Measurements from ENCODE around the gene GRB7.
"Not testable (repeated sequence)": the region's sequence is repeated elsewhere in the genome, so short reads cannot be mapped to it uniquely, and the experiment has no call there.

GRB7 gene

GRCh38 chr17:39737760-39738567, at the start of gene GRB7:
TSS of gene GRB7 (plus strand) at chr17:39737938. CDS start at chr17:39742302, 4,364 bp downstream.
- in situ Hi-C loops (cut with HindIII; ENCODE audit: low sequenced_read_pairs) = no loop called here

GRCh38 chr17:39688475-39688835, 49.3 kb upstream of the GRB7 start:
- in situ Hi-C loops (cut with HindIII; ENCODE audit: low sequenced_read_pairs) = no loop called here

- in situ Hi-C loops (cut with HindIII; ENCODE audit: low sequenced_read_pairs) = no loop called here
Observed at GRCh38 chr17:39688945-39689344, 48.8 kb upstream of the GRB7 start.

GRCh38 chr17:39694593-39694992, 43.1 kb upstream of the GRB7 start:
- in situ Hi-C loops (cut with HindIII; ENCODE audit: low sequenced_read_pairs) = no loop called here

DNA sequence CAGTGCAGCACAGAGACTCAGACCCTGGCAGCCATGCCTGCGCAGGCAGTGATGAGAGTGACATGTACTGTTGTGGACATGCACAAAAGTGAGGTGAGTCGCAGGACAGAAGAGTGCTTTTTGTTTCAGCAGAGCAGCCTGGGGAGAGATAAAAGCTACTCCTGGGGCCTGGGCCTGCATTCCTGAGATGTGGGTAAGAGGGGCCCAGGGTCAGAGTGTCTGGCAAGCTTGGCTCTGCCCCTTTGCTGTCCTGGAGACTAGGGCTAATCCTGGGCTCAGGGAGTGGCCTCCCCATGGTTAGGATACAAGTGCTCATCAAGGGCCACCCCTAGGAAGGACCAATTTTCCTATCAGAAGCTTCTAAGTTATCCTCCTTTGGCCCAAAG, 42.7 kb upstream of the GRB7 start:
- in situ Hi-C loops (cut with HindIII; ENCODE audit: low sequenced_read_pairs) = no loop called here

GRCh38 chr17:39696731-39697130, 41.0 kb upstream of the GRB7 start:
- in situ Hi-C loops (cut with HindIII; ENCODE audit: low sequenced_read_pairs) = no loop called here

DNA sequence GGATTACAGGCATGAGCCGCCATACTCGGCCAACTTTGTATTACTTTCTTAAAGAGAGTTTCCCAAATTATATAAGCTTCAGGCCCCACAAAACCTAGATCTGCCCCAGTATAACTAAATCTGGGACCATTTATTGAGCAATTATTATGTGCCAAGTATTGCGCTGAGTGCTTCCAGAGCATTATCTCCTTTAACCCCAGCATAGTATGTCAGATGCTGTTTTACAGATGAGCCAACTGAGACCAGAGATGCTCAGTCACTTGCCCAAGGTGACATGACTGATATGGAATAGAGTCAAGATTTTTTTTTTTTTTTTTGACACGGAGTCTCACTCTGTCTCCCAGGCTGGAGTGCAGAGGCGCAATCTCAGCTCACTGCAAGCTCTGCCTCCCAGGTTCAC, 39.8 kb upstream of the GRB7 start:
- in situ Hi-C loops (cut with HindIII; ENCODE audit: low sequenced_read_pairs) = no loop called here

DNA sequence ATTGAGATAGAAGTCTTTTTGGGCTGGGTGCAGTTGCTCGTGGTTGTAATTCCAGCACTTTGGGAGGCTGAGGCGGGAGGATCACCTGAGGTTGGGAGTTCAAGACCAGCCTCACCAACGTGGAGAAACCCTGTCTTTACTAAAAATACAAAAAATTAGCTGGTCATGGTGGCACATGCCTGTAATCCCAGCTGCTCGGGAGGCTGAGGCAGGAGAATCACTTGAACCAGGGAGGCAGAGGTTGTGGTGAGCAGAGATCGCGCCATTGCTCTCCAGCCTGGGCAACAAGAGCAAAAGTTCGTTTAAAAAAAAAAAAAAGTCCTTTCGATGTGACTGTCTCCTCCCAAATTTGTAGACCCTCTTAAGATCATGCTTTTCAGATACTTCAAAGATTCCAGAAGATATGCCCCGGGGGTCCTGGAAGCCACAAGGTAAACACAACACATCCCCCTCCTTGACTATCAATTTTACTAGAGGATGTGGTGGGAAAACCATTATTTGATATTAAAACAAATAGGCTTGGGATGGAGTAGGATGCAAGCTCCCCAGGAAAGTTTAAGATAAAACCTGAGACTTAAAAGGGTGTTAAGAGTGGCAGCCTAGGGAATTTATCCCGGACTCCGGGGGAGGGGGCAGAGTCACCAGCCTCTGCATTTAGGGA, 38.5 kb upstream of the GRB7 start:
- in situ Hi-C loops (cut with HindIII; ENCODE audit: low sequenced_read_pairs) = not testable (repeated sequence)

DNA sequence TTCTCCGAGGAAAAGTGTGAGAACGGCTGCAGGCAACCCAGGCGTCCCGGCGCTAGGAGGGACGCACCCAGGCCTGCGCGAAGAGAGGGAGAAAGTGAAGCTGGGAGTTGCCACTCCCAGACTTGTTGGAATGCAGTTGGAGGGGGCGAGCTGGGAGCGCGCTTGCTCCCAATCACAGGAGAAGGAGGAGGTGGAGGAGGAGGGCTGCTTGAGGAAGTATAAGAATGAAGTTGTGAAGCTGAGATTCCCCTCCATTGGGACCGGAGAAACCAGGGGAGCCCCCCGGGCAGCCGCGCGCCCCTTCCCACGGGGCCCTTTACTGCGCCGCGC, 38.0 kb upstream of the GRB7 start, which contains the start of gene ERBB2:
Gene ERBB2 (plus strand): TSS at position 247 of the 330 bp plus-strand sequence. CDS start 175 bp downstream, outside the sequence.
- in situ Hi-C loops (cut with HindIII; ENCODE audit: low sequenced_read_pairs) = no loop called here

GRCh38 chr17:39700148-39700987, 37.4 kb upstream of the GRB7 start:
- in situ Hi-C loops (cut with HindIII; ENCODE audit: low sequenced_read_pairs) = no loop called here

DNA sequence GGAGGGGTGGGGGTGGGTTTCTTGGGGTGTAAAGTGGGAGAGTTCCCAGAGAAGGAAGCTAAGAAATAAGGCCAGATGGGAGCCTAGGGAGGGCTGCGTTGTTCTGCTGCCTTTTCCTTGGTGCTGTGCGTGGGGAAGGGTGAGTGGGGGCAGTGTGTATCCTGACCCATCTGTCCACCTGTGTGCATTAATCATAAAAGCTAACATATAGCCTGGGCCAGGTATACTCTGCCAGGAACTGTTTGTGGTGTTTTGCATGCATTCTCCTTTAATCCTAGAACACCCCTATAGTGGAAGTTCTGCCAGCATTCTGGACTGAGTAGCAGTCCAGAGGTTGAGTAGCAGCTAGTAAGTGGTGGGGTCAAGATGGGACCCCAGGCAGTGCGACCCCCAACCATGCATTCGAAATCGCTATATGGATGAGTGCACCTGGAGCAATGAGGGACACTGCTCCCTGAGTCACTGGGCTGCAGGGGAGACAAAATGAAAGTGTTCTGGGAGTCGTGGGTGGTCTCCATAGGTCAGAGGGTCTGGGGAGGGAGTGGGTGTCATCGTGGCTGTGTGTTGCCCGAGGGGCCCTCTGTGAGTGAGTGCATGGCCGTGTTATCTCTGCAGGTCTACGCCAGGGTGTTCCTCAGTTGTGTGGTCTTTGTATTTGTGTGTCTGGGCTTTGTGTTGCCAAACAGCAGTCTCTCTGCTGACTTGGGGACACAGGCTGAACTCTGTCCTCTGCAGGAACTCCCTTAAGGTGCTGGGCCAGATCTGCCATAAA, 36.5 kb upstream of the GRB7 start:
- in situ Hi-C loops (cut with HindIII; ENCODE audit: low sequenced_read_pairs) = no loop called here

GRCh38 chr17:39701784-39702422, 35.8 kb upstream of the GRB7 start:
- in situ Hi-C loops (cut with HindIII; ENCODE audit: low sequenced_read_pairs) = no loop called here

DNA sequence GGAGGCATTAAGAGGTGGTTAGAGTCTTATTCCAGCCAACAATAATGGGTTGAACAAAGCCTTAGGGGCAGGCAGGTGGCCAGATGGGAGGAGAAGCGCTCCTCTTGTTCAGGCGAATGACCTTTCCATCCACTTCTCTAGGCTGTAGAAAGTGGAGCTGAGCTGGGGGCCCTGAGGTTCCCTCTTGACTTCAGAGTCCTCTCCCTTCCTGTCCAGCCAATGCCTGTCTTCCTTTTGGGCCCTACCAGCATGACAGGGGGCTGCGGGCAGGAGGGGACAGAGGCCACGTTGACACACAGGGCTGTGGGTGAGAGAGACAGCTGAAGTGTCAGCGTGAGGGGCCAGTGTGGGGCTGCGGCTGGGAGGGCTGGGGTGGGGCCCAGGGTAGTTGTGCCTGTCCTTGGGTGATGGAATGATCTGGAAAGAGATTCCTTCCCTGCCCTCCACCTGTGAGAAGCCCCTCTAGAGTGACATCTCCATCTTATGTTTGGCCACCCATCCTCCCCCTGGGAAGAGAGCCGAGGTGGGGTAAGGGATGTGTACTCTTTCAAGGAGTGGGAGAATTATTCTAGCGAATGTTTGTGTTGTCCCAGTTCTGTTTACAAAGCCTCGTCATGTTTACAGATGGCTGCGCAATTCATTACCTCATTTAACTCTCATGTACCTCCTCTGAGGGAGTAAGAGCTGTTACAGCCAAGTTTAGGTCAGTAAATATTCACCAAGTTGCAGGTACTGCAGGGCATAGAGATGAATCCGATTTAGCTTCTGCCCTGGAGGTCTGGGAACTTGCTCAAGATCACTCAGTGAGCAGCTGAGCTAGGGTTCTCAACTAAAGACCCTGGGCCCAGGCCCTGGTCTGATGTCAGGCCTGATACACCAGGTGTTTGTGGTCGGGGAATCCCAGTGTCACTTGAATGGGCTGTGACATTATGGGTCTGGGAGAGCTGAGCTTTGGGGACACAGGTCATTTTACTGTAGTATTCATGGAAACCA, 34.5 kb upstream of the GRB7 start:
- in situ Hi-C loops (cut with HindIII; ENCODE audit: low sequenced_read_pairs) = no loop called here

- in situ Hi-C loops (cut with HindIII; ENCODE audit: low sequenced_read_pairs) = no loop called here
Observed at GRCh38 chr17:39703913-39704312, 33.8 kb upstream of the GRB7 start.

- in situ Hi-C loops (cut with HindIII; ENCODE audit: low sequenced_read_pairs) = no loop called here
Observed at GRCh38 chr17:39704821-39705551, 32.8 kb upstream of the GRB7 start.

- in situ Hi-C loops (cut with HindIII; ENCODE audit: low sequenced_read_pairs) = no loop called here
Observed at GRCh38 chr17:39705786-39706348, 31.9 kb upstream of the GRB7 start.

DNA sequence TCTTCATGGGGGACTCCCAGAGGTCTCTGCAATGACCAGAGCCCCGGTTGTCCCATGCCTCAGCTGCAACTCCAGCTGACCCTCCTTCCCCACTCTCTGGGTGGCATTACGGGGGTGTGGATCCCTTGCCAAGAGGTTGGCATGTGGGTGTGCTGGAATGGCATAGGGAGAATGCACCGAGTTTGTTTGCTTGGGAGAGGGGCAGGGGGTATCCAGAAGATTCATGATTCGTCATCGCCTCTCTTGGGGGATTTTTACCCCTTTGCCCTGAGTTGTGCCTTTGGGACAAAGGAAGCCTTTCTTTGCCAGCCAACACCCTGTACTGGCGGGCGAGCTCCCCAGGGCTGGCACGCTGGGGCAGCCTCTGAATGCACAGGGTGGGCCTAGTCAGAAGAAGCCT, 31.4 kb upstream of the GRB7 start:
- in situ Hi-C loops (cut with HindIII; ENCODE audit: low sequenced_read_pairs) = no loop called here

GRCh38 chr17:39706921-39707337, 30.8 kb upstream of the GRB7 start:
- in situ Hi-C loops (cut with HindIII; ENCODE audit: low sequenced_read_pairs) = no loop called here

Data from DLD1 (cell line).